ENCODE results near the gene FAM83F.

GRCh38 chr22:39956932-39957664, 37.7 kb upstream of the FAM83F start:
- TF ChIP-seq SNAI2 (CRISPR knock-in tag; IDR thresholded peaks at IDR 0.05) (no peak), PATZ1 (CRISPR knock-in tag; IDR thresholded peaks at IDR 0.05; ENCODE audit: borderline replicate concordance) (no peak), TSHZ2 (CRISPR knock-in tag; IDR thresholded peaks at IDR 0.05) (no peak), ZNF8 (CRISPR knock-in tag; IDR thresholded peaks at IDR 0.05) (no peak), OSR1 (CRISPR knock-in tag; IDR thresholded peaks at IDR 0.05) (no peak), ZFP30 (CRISPR knock-in tag; IDR thresholded peaks at IDR 0.05) (no peak)
- TF ChIP-seq, protein P1, sequence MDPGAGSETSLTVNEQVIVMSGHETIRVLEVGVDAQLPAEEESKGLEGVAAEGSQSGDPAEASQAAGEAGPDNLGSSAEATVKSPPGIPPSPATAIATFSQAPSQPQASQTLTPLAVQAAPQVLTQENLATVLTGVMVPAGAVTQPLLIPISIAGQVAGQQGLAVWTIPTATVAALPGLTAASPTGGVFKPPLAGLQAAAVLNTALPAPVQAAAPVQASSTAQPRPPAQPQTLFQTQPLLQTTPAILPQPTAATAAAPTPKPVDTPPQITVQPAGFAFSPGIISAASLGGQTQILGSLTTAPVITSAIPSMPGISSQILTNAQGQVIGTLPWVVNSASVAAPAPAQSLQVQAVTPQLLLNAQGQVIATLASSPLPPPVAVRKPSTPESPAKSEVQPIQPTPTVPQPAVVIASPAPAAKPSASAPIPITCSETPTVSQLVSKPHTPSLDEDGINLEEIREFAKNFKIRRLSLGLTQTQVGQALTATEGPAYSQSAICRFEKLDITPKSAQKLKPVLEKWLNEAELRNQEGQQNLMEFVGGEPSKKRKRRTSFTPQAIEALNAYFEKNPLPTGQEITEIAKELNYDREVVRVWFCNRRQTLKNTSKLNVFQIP (CRISPR knock-in tag; IDR thresholded peaks at IDR 0.05; ENCODE audit: borderline replicate concordance, low read depth) = no peak
